CD14-positive monocyte (primary cell): ENCODE results near the gene CNTNAP5. TPM values are rescaled to one million over a fixed set of nuclear protein-coding genes. Genes with fewer than 3 reads are reported as not detected.

Experiments
- DNase-seq, 3 donors: peaks; one replicate each; pipeline ENCODE4 v3.0.0-alpha.2; 2011 to 2022
- H2AFZ ChIP-seq: 2 replicates; pipeline ENCODE4 v1.6.0; 2012; ENCODE audit warnings: mild to moderate bottlenecking, low read depth, low read length, inconsistent platforms; ENCODE audit not compliant: insufficient read depth, poor library complexity, severe bottlenecking
- H3K27ac ChIP-seq, 2 donors: 1 replicate in 1 of 2; 2 replicates in 1 of 2; pipeline ENCODE4 v1.5.1; 2012 to 2013; ENCODE audit warnings: low read length in 2 of 2, control low read depth in 1 of 2, inconsistent platforms in 1 of 2, low read depth in 1 of 2, mild to moderate bottlenecking in 1 of 2
- H3K27me3 ChIP-seq, 2 donors: one replicate each; pipeline versions ENCODE4 v1.6.0 to v1.6.1; 2011 to 2013; ENCODE audit warnings: low read length in 2 of 2; ENCODE audit not compliant: control insufficient read depth in 2 of 2, insufficient read depth in 2 of 2
- H3K36me3 ChIP-seq, 2 donors: replicated peaks in 1 of 2; 1 replicate in 1 of 2; 2 replicates in 1 of 2; pipeline versions ENCODE4 v1.5.1 to v1.6.1; 2012 to 2013; ENCODE audit warnings: low read length in 2 of 2, control low read depth in 1 of 2, inconsistent platforms in 1 of 2, mild to moderate bottlenecking in 1 of 2; ENCODE audit not compliant: insufficient read depth in 2 of 2, control insufficient read depth in 1 of 2
- H3K4me1 ChIP-seq, 2 donors: 1 replicate in 1 of 2; 2 replicates in 1 of 2; pipeline versions ENCODE4 v1.5.1 to v1.6.1; 2012 to 2013; ENCODE audit warnings: low read length in 2 of 2, control low read depth in 1 of 2, inconsistent platforms in 1 of 2, mild to moderate bottlenecking in 1 of 2, moderate library complexity in 1 of 2; ENCODE audit not compliant: insufficient read depth in 2 of 2, control insufficient read depth in 1 of 2
- H3K4me2 ChIP-seq: replicated peaks from 2 replicates; pipeline ENCODE3; 2012; ENCODE audit warnings: low read length, moderate library complexity, mild to moderate bottlenecking; ENCODE audit not compliant: poor library complexity, severe bottlenecking; ENCODE audit errors: extremely low read depth
- H3K4me3 ChIP-seq, 3 experiments: fragments of 200-600 bp in 1 of 3; sonication (generic) in 1 of 3; replicated peaks in 1 of 3; 1 replicate in 2 of 3; 2 replicates in 1 of 3; pipeline ENCODE4 v1.5.1; 2011 to 2013; ENCODE audit warnings: low read length in 3 of 3, mild to moderate bottlenecking in 3 of 3, control low read depth in 2 of 3, low read depth in 2 of 3, inconsistent platforms in 1 of 3, moderate library complexity in 1 of 3
- H3K79me2 ChIP-seq: 2 replicates; pipeline ENCODE4 v1.6.0; 2012; ENCODE audit warnings: mild to moderate bottlenecking, control low read depth, inconsistent platforms, low read length, moderate library complexity; ENCODE audit not compliant: insufficient read depth
- H3K9ac ChIP-seq: 2 replicates; pipeline ENCODE4 v1.6.0; 2017; ENCODE audit warnings: low read length, mild to moderate bottlenecking; ENCODE audit not compliant: insufficient read depth, poor library complexity, severe bottlenecking
- H3K9me3 ChIP-seq, 2 donors: replicated peaks in 1 of 2; 1 replicate in 1 of 2; 2 replicates in 1 of 2; pipeline versions ENCODE4 v1.5.1 to v1.6.1; 2012 to 2013; ENCODE audit warnings: low read length in 2 of 2, control low read depth in 1 of 2; ENCODE audit not compliant: control insufficient read depth in 1 of 2, insufficient read depth in 1 of 2
- H4K20me1 ChIP-seq: 2 replicates; pipeline ENCODE4 v1.6.0; 2012; ENCODE audit warnings: mild to moderate bottlenecking, low read length, control low read depth, moderate library complexity; ENCODE audit not compliant: insufficient read depth
- H3K27ac Mint-ChIP-seq, 7 donors: one replicate each; pipeline ENCODE4 v1.8.0; 2020; ENCODE audit warnings: mild to moderate bottlenecking in 7 of 7, mixed read lengths in 7 of 7, moderate library complexity in 6 of 7, inconsistent platforms in 2 of 7
- H3K27me3 Mint-ChIP-seq, 3 donors: one replicate each; pipeline ENCODE4 v1.8.0; 2021 to 2022; ENCODE audit warnings: low read depth in 3 of 3, mild to moderate bottlenecking in 3 of 3, mixed read lengths in 3 of 3, moderate library complexity in 3 of 3, inconsistent platforms in 1 of 3
- H3K36me3 Mint-ChIP-seq, 2 donors: one replicate each; pipeline ENCODE4 v1.8.0; 2020; ENCODE audit warnings: mixed read lengths in 2 of 2, inconsistent platforms in 1 of 2, mild to moderate bottlenecking in 1 of 2
- H3K4me1 Mint-ChIP-seq: one replicate; pipeline ENCODE4 v1.8.0; 2020; ENCODE audit warnings: mild to moderate bottlenecking, mixed read lengths
- H3K4me3 Mint-ChIP-seq, 2 donors: one replicate each; pipeline ENCODE4 v1.8.0; 2020; ENCODE audit warnings: mild to moderate bottlenecking in 2 of 2, mixed read lengths in 2 of 2, moderate library complexity in 1 of 2
- H3K9me3 Mint-ChIP-seq, 7 donors: one replicate each; pipeline ENCODE4 v1.8.0; 2020 to 2022; ENCODE audit warnings: mixed read lengths in 7 of 7, mild to moderate bottlenecking in 6 of 7, moderate library complexity in 6 of 7, inconsistent platforms in 2 of 7
- WGBS: methylation state at CpG from one replicate; pipeline ENCODE4 v1.1.5; 2013; ENCODE audit warnings: missing lambda C conversion rate; ENCODE audit not compliant: insufficient coverage; 5-methylcytosine and 5-hydroxymethylcytosine counted together
- intact Hi-C, 2 donors: fragments of 100-400 bp; cut with micrococcal nuclease; formaldehyde crosslinking; loops; one replicate each; pipeline versions ENCODE4 v1.15.0 to v1.15.1; 2023
- polyA plus RNA-seq, 3 donors: library from polyadenylated mRNA; depleted of rRNA in 1 of 3; unstranded in 2 of 3; stranded (reverse) in 1 of 3; fragments of 300-500 nt in 2 of 3; fragments of >200 nt in 1 of 3; fragmentation: Illumina TruSeq in 2 of 3; gene quantifications; 1 replicate in 2 of 3; 2 replicates in 1 of 3; pipeline ENCODE4 v1.2.3, GENCODE V29; 2012 to 2021
- TF ChIP-seq, protein P1 (sequence below): fragments of 200-600 bp; IDR thresholded peaks from one replicate; pipeline ENCODE4 v1.8.0; 2022; ENCODE audit warnings: antibody characterized with exemption, mild to moderate bottlenecking

Gene CNTNAP5
- polyA plus RNA-seq, 3 donors: not detected

- Mint-ChIP-seq H3K27me3 (peaks cover 0 to 1% (median 0%) of the 10 kb centered on the region in 3 donors), H3K4me1 (no peaks in the 10 kb centered on the region), H3K9me3 (peaks cover 2 to 17% (median 4%) of the 10 kb centered on the region in 7 donors), H3K36me3 (no peaks in the 10 kb centered on the region), H3K27ac (no peak overlapping the region), H3K4me3 (no peak overlapping the region)
- Histone ChIP-seq H3K4me3 (no peak overlapping the region), H2AFZ (no peak overlapping the region), H3K9ac (no peak overlapping the region), H3K9me3 (peaks cover 15 to 16% of the 10 kb centered on the region in 2 donors), H3K27me3 (no peaks in the 10 kb centered on the region), H3K27ac (no peak overlapping the region), H3K36me3 (no peaks in the 10 kb centered on the region), H3K79me2 (no peaks in the 10 kb centered on the region), H3K4me2 (no peak overlapping the region), H4K20me1 (no peaks in the 10 kb centered on the region), H3K4me1 (no peaks in the 10 kb centered on the region)
- no peak for DNase-seq
- intact Hi-C loops: no loop called here
- TF ChIP-seq, protein P1, sequence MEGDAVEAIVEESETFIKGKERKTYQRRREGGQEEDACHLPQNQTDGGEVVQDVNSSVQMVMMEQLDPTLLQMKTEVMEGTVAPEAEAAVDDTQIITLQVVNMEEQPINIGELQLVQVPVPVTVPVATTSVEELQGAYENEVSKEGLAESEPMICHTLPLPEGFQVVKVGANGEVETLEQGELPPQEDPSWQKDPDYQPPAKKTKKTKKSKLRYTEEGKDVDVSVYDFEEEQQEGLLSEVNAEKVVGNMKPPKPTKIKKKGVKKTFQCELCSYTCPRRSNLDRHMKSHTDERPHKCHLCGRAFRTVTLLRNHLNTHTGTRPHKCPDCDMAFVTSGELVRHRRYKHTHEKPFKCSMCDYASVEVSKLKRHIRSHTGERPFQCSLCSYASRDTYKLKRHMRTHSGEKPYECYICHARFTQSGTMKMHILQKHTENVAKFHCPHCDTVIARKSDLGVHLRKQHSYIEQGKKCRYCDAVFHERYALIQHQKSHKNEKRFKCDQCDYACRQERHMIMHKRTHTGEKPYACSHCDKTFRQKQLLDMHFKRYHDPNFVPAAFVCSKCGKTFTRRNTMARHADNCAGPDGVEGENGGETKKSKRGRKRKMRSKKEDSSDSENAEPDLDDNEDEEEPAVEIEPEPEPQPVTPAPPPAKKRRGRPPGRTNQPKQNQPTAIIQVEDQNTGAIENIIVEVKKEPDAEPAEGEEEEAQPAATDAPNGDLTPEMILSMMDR: no peak
These were observed 41.7 kb downstream of the CNTNAP5 start for GRCh38 chr2:124066776-124067175.

GRCh38 chr2:124079045-124079444 lies 54.0 kb downstream of the CNTNAP5 start:
- H3K4me1 Mint-ChIP-seq: no peaks in the 10 kb centered on the region

More at GRCh38 chr2:124079045-124079444, 54.0 kb downstream of the CNTNAP5 start:
- Histone ChIP-seq H3K4me3 (no peak overlapping the region), H3K9ac (no peak overlapping the region), H3K79me2 (no peaks in the 10 kb centered on the region), H3K27ac (no peak overlapping the region), H2AFZ (no peak overlapping the region), H3K27me3 (no peaks in the 10 kb centered on the region), H3K9me3 (no peaks in the 10 kb centered on the region), H4K20me1 (no peaks in the 10 kb centered on the region), H3K4me1 (no peaks in the 10 kb centered on the region), H3K36me3 (no peaks in the 10 kb centered on the region), H3K4me2 (no peak overlapping the region)
- no peak for DNase-seq
- no peak overlapping the region for H3K27ac Mint-ChIP-seq
- 67% methylated on average over 2 of the region's 2 CpGs for WGBS
- H3K27me3 Mint-ChIP-seq: no peaks in the 10 kb centered on the region
- peaks cover 0 to 8% (median 2%) of the 10 kb centered on the region in 7 donors for H3K9me3 Mint-ChIP-seq
- TF ChIP-seq, protein P1: no peak
- no peak overlapping the region for H3K4me3 Mint-ChIP-seq
- no peaks in the 10 kb centered on the region for H3K36me3 Mint-ChIP-seq
- intact Hi-C loops: no loop called here
